Neural cell (in vitro differentiated cells): ENCODE results near the gene KIF5A.

ENCODE experiments used
- EP300 ChIP-seq: fragments of 450-650 bp; conservative IDR thresholded peaks from 2 replicates; pipeline ENCODE4 v1.6.1; 2014; ENCODE audit warnings: antibody characterized with exemption, mild to moderate bottlenecking, moderate library complexity; ENCODE audit not compliant: poor library complexity, severe bottlenecking
- EZH2 ChIP-seq: fragments of 200-600, 300-800 bp; shearing (Covaris generic), sonication (generic); IDR thresholded peaks from 2 replicates; pipeline ENCODE4 v1.6.1; 2014; ENCODE audit warnings: antibody characterized with exemption, low read length, borderline replicate concordance, mild to moderate bottlenecking; ENCODE audit not compliant: insufficient read depth, poor library complexity, severe bottlenecking
- MXI1 ChIP-seq: fragments of 450-650 bp; conservative IDR thresholded peaks from 2 replicates; pipeline ENCODE4 v1.6.1; 2014; ENCODE audit warnings: antibody characterized with exemption, mild to moderate bottlenecking; ENCODE audit not compliant: poor library complexity, severe bottlenecking
- RAD21 ChIP-seq: fragments of 450-650 bp; conservative IDR thresholded peaks from 2 replicates; pipeline ENCODE4 v1.6.1; 2014; ENCODE audit warnings: antibody characterized with exemption, mild to moderate bottlenecking, moderate library complexity
- SMC3 ChIP-seq: fragments of 450-650 bp; conservative IDR thresholded peaks from 2 replicates; pipeline ENCODE4 v1.6.1; 2014; ENCODE audit warnings: antibody characterized with exemption, mild to moderate bottlenecking, moderate library complexity; ENCODE audit not compliant: poor library complexity
- TAF1 ChIP-seq: IDR thresholded peaks from 2 replicates; pipeline ENCODE4 v1.6.1; 2012; ENCODE audit warnings: low read depth
- TF ChIP-seq, protein P1 (sequence below): IDR thresholded peaks from 2 replicates; pipeline ENCODE4 v1.6.1; 2012; ENCODE audit warnings: borderline replicate concordance
- TF ChIP-seq, protein P2 (sequence below): fragments of 450-650 bp; IDR thresholded peaks from 2 replicates; pipeline ENCODE4 v1.5.1; 2014; ENCODE audit warnings: antibody characterized with exemption, mild to moderate bottlenecking, moderate library complexity; ENCODE audit not compliant: poor library complexity, severe bottlenecking

DNA sequence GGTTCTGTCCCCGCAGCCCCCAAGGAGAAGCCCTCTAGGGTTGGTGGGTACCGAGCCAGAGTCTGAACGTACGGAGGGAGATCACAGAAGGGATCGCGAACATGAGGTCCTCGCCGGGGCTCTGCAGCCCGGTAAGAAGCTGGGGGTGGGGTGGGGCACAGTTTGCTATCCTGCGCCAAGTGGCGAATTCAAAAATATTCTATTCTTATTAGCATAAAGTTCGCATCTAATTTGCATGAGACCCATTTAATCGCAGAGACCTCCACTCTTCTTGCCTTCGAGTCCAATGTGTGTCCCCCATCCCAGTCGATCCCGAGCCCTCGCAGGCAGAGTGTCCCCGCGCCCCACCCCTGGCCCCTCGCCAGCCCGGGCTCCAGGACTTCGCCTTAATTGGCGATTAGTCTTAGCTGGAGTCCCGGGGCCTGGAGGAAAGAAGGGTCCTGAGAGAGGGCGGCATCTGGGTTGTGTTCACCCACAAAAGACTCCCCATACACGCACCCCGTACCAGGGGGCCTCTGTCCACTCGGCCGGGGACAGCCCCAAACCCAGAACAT, 60.8 kb downstream of the KIF5A start:
- TF ChIP-seq SMC3: no peak
- TF ChIP-seq, protein P1, sequence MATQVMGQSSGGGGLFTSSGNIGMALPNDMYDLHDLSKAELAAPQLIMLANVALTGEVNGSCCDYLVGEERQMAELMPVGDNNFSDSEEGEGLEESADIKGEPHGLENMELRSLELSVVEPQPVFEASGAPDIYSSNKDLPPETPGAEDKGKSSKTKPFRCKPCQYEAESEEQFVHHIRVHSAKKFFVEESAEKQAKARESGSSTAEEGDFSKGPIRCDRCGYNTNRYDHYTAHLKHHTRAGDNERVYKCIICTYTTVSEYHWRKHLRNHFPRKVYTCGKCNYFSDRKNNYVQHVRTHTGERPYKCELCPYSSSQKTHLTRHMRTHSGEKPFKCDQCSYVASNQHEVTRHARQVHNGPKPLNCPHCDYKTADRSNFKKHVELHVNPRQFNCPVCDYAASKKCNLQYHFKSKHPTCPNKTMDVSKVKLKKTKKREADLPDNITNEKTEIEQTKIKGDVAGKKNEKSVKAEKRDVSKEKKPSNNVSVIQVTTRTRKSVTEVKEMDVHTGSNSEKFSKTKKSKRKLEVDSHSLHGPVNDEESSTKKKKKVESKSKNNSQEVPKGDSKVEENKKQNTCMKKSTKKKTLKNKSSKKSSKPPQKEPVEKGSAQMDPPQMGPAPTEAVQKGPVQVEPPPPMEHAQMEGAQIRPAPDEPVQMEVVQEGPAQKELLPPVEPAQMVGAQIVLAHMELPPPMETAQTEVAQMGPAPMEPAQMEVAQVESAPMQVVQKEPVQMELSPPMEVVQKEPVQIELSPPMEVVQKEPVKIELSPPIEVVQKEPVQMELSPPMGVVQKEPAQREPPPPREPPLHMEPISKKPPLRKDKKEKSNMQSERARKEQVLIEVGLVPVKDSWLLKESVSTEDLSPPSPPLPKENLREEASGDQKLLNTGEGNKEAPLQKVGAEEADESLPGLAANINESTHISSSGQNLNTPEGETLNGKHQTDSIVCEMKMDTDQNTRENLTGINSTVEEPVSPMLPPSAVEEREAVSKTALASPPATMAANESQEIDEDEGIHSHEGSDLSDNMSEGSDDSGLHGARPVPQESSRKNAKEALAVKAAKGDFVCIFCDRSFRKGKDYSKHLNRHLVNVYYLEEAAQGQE: no peak
- TF ChIP-seq, protein P2, sequence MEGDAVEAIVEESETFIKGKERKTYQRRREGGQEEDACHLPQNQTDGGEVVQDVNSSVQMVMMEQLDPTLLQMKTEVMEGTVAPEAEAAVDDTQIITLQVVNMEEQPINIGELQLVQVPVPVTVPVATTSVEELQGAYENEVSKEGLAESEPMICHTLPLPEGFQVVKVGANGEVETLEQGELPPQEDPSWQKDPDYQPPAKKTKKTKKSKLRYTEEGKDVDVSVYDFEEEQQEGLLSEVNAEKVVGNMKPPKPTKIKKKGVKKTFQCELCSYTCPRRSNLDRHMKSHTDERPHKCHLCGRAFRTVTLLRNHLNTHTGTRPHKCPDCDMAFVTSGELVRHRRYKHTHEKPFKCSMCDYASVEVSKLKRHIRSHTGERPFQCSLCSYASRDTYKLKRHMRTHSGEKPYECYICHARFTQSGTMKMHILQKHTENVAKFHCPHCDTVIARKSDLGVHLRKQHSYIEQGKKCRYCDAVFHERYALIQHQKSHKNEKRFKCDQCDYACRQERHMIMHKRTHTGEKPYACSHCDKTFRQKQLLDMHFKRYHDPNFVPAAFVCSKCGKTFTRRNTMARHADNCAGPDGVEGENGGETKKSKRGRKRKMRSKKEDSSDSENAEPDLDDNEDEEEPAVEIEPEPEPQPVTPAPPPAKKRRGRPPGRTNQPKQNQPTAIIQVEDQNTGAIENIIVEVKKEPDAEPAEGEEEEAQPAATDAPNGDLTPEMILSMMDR: no peak
- TF ChIP-seq RAD21: no peak
- TF ChIP-seq MXI1: no peak
- TF ChIP-seq EZH2: no peak
- TF ChIP-seq EP300: no peak
- TF ChIP-seq TAF1: no peak
